GM12864 (cell line): ENCODE data around the gene HOXB9.

Source experiments
- DNase-seq: peaks from one replicate; pipeline ENCODE4 v3.0.0-alpha.2; 2011; ENCODE audit warnings: low read depth
- H3K4me3 ChIP-seq: 2 replicates; pipeline ENCODE4 v1.5.1; 2011; ENCODE audit warnings: mild to moderate bottlenecking, low read depth, low read length, control low read depth
- CTCF ChIP-seq: IDR thresholded peaks from 2 replicates; pipeline ENCODE4 v1.5.1; 2011; ENCODE audit warnings: low read depth, mild to moderate bottlenecking, moderate library complexity, low read length, control low read depth, inconsistent platforms; ENCODE audit errors: missing control alignments

Gene HOXB9

DNA sequence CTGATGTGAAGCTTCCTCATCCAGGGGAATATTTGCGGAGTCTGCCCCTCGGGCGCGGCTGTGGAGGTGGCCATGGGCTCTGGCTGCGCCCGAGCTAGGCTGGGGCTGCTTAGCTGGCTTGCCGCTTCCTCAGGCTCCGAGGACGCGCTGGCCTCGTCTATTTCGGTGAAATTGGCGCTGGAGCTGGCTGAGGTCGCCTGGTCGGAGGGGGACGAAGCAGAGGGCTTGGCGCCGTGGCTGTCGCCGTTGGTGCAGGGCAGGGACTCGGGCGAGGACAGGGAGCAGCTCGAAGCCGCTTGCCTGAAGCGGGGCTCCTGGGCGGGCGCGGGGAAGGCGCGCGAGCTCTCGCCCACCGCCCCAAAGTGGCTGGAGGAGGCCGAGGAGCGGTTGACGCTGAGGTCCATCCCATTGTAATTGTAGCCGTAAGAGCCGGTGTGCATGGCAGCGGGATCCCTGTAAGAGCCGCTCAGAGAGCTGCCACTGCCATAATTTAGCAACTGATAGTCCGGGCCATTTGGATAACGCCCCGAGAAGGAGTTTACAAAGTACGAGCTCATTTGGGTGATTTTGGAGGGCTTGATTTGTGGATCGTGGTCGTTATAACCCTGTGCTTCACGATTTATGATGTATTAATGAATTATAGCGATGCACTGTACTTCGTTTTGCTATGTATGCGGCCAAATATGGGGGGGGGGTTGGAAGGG, 32.9 kb downstream of the HOXB9 start, which contains the start of gene HOXB5:
Gene HOXB5 (minus strand): TSS at position 654 of the 704 bp plus-strand sequence. CDS start 97 bp downstream, at position 557.
- no peak for TF ChIP-seq CTCF
- no peak for DNase-seq
- peak within 1 kb of the TSS; percentile 49 for H3K4me3 ChIP-seq

DNA sequence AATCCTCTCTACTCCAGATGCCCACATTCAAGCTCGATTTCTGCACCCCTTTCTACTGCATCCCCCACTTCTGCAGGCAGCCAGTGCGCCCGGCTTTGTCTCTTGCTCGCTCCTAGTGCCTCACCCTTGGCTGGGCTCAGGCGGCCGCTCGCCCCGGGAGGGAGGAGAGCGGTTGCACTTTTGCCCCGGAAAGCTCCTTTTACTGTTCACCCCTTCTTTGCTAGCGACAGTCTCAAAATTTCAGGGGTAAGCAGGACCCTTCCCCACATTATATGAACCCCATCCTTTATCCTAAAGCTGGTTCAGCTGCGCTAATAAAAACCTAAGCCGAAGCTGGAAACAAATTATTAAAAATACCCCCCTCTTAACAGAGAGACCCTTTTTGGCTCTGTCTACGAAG, 33.6 kb downstream of the HOXB9 start:
- no peak overlapping the region; the same call in 1 of the 2 replicates for H3K4me3 ChIP-seq
- TF ChIP-seq CTCF: no peak
- DNase-seq: no peak

DNA sequence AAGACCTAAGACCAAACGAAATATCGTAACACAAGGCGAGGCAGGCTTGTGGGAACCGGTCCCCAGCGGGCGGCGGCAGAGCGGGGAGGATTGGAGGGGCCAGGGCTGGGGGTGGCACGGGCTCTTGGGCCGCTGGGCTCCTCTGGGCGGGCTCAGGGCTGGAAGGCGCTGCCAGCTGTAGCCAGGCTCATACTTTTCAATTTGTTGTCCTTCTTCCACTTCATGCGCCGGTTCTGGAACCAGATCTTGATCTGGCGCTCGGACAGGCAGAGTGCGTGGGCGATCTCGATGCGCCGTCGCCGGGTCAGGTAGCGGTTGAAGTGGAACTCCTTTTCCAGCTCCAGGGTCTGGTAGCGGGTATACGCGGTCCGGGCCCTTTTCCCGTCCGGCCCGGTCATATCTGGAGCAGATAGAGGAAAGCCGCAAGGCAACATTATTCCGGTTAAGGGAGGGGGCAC, 34.1 kb downstream of the HOXB9 start:
- DNase-seq: no peak
- no peak overlapping the region for H3K4me3 ChIP-seq
- no peak for TF ChIP-seq CTCF

DNA sequence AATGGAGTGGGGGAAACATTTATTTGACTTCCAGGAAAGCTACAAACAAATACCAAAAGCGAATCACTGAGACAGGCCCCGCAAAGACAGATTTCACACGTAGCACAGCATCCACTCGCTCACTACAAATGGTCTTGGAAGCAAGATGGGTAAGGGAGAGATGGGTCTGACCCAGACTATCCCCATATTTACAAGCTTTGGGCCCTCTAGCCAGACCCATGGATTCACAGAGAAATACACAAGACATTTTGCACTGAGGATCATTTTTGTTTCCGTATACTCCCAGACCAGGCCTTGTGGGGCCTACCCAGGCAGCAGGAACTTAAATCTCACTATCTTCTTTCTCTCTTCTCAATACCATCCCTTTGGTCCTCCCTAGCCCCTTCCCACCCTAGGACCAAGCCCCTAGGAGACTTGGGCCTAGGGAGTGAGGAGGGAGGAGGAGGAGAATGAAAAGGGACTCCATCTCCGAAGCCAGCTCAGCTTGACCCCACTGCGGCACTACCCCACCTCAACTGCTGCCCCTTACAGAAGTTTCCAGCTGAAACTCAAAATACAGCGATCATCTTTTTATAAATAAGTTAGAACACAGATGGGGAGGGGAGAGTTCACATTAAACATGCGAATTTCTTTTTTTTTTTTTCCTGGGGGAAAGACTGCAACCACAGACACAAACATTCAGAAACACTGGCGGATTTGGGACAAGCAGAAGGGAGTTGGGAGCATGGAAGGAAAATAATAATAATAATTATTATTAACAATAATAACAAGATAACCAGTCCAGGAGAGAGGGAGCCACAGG, 34.7 kb downstream of the HOXB9 start:
- no peak overlapping the region for H3K4me3 ChIP-seq
- no peak for TF ChIP-seq CTCF
- no peak for DNase-seq

DNA sequence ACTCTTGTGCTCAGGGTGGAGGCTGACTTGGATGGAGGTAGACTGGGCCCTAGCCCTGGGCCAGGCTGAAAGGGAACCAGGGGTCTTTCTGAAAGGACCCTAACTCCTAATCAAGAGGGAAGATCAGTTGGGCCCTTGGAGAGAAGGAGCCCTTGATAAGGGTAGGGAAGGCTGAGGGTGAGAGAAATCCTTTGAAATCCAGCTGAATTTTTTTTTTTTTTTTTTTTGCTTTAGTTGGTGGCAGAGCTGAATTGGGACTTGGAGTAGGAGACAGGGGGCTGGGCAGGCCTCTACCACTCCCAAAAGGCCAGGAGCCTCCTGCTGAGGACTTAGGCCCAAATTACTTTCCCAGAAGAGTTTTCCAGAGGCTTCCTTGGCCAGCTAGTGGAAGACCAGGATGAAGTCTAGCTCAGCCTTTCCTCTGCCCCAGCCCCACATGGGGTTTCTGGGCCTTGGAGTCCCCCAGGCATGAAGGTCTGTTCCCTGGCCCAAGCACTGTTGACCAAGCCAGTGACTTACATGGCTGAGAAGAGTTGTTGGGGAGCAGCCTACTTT, 35.5 kb downstream of the HOXB9 start:
- TF ChIP-seq CTCF: no peak
- no peak overlapping the region for H3K4me3 ChIP-seq
- no peak for DNase-seq

GRCh38 chr17:48589831-48590606, 36.1 kb downstream of the HOXB9 start, which contains the start of gene HOXB3:
TSS of gene HOXB3 (minus strand) at chr17:48590241. CDS start at chr17:48552474, 37,767 bp downstream.
- H3K4me3 ChIP-seq: no peak within 1 kb of the TSS
- no peak for TF ChIP-seq CTCF

More at GRCh38 chr17:48589831-48590606, 36.1 kb downstream of the HOXB9 start, which contains the start of gene HOXB3:
- DNase-seq: no peak
